ENCODE data around the gene ASPSCR1. TPM values are rescaled to one million over a fixed set of nuclear protein-coding genes. Genes with fewer than 3 reads are reported as not detected.

ASPSCR1 gene
- total RNA-seq, 1 experiment from 2014 or later = 60.4 TPM

GRCh38 chr17:81932333-81932983 lies 45.0 kb upstream of the ASPSCR1 start:
- ChIA-PET POLR2A (interaction anchor here (0.8 to 1.5 kb wide), 3 partner anchors 9 to 113 kb away, joined by 3 to 9 read pairs (median 4); no protein-coding TSS in a partner anchor), CTCF (no interaction called here)
- peaks cover 3% of the 10 kb centered on the region for H3K27me3 Mint-ChIP-seq (ENCODE audit: low read depth)
- DNase-seq (ENCODE audit: low spot score) (no peak), ATAC-seq (no peak)
- H3K36me3 Mint-ChIP-seq = peaks cover 10% of the 10 kb centered on the region; the same call in 1 of the 2 replicates
- no peaks in the 10 kb centered on the region for H3K9me3 Mint-ChIP-seq
- H3K27ac Mint-ChIP-seq = no peak overlapping the region
- TF ChIP-seq CBFB (CRISPR knock-in tag; IDR thresholded peaks at IDR 0.05; ENCODE audit: low read depth) (no peak), RORB (CRISPR knock-in tag; IDR thresholded peaks at IDR 0.05) (no peak), ZNF121 (CRISPR knock-in tag; IDR thresholded peaks at IDR 0.05) (no peak), NFATC4 (CRISPR knock-in tag; IDR thresholded peaks at IDR 0.05) (no peak)
- TF ChIP-seq, protein P1, sequence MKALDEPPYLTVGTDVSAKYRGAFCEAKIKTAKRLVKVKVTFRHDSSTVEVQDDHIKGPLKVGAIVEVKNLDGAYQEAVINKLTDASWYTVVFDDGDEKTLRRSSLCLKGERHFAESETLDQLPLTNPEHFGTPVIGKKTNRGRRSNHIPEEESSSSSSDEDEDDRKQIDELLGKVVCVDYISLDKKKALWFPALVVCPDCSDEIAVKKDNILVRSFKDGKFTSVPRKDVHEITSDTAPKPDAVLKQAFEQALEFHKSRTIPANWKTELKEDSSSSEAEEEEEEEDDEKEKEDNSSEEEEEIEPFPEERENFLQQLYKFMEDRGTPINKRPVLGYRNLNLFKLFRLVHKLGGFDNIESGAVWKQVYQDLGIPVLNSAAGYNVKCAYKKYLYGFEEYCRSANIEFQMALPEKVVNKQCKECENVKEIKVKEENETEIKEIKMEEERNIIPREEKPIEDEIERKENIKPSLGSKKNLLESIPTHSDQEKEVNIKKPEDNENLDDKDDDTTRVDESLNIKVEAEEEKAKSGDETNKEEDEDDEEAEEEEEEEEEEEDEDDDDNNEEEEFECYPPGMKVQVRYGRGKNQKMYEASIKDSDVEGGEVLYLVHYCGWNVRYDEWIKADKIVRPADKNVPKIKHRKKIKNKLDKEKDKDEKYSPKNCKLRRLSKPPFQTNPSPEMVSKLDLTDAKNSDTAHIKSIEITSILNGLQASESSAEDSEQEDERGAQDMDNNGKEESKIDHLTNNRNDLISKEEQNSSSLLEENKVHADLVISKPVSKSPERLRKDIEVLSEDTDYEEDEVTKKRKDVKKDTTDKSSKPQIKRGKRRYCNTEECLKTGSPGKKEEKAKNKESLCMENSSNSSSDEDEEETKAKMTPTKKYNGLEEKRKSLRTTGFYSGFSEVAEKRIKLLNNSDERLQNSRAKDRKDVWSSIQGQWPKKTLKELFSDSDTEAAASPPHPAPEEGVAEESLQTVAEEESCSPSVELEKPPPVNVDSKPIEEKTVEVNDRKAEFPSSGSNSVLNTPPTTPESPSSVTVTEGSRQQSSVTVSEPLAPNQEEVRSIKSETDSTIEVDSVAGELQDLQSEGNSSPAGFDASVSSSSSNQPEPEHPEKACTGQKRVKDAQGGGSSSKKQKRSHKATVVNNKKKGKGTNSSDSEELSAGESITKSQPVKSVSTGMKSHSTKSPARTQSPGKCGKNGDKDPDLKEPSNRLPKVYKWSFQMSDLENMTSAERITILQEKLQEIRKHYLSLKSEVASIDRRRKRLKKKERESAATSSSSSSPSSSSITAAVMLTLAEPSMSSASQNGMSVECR (CRISPR knock-in tag; IDR thresholded peaks at IDR 0.05; ENCODE audit: borderline replicate concordance) = no peak
- peaks cover 10% of the 10 kb centered on the region; the same call in 1 of the 2 replicates for H3K4me1 Mint-ChIP-seq
- H3K4me3 Mint-ChIP-seq = no peak overlapping the region

DNA sequence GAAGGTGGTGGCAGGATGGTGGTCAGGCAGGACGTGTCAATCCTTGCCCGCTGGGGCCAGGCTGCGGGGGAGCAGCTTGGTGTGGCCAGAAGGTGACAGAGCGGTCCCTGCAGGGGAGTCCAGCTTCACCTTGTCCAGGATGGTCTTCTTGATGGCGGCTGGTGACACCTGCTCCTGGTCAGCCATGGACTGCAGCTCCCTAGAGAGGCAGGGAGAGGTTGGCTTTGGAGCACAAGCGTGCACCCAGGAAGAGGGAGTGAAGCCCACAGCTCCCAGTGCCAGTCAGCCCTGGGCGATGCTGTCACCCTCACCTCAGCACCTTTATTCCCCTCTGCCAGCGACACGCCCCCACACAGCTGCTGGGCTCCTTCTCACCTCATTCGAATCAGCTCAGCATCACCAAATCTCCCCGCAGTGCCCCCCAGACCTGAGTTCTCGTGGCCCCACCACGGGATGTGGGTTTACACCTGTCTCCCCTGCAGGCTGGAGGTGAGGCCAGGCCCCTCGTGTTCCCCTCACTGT lies 44.2 kb upstream of the ASPSCR1 start:
- H3K36me3 Mint-ChIP-seq = peaks cover 10% of the 10 kb centered on the region; the same call in 1 of the 2 replicates
- POLR2A ChIA-PET = interaction anchor here (0.8 to 1.5 kb wide), 3 partner anchors 10 to 113 kb away, joined by 3 to 9 read pairs (median 4); no protein-coding TSS in a partner anchor
- peaks cover 15% of the 10 kb centered on the region; the same call in 1 of the 2 replicates for H3K4me1 Mint-ChIP-seq
- DNase-seq (ENCODE audit: low spot score) (no peak), ATAC-seq (no peak)
- H3K9me3 Mint-ChIP-seq = no peaks in the 10 kb centered on the region
- CTCF ChIA-PET = no interaction called here
- no peak overlapping the region for H3K4me3 Mint-ChIP-seq
- H3K27me3 Mint-ChIP-seq (ENCODE audit: low read depth) = peaks cover 8% of the 10 kb centered on the region
- no peak for TF ChIP-seq IRF1 (CRISPR knock-in tag; IDR thresholded peaks at IDR 0.05)
- TF ChIP-seq HMGXB4 (CRISPR knock-in tag; IDR thresholded peaks at IDR 0.05) = peak; percentile 37; the same call in 1 of the 2 replicates
- H3K27ac Mint-ChIP-seq = no peak overlapping the region

GRCh38 chr17:81934098-81934757 lies 43.2 kb upstream of the ASPSCR1 start:
- Mint-ChIP-seq H3K4me3 (no peak overlapping the region), H3K36me3 (peaks cover 10% of the 10 kb centered on the region; the same call in 1 of the 2 replicates), H3K9me3 (no peaks in the 10 kb centered on the region), H3K27ac (no peak overlapping the region), H3K27me3 (ENCODE audit: low read depth) (peaks cover 5% of the 10 kb centered on the region), H3K4me1 (peaks cover 15% of the 10 kb centered on the region; the same call in 1 of the 2 replicates)
- no peak for DNase-seq (ENCODE audit: low spot score)
- CTCF ChIA-PET = interaction anchor here (0.5 to 0.7 kb wide), 2 partner anchors 86 to 136 kb away, joined by 4 to 5 read pairs; no protein-coding TSS in a partner anchor
- POLR2A ChIA-PET = interaction anchor here (0.8 to 1.5 kb wide), 3 partner anchors 11 to 143 kb away, joined by 3 to 9 read pairs (median 4); no protein-coding TSS in a partner anchor
- no peak for ATAC-seq
- TF ChIP-seq ZNF263 (CRISPR knock-in tag; IDR thresholded peaks at IDR 0.05; ENCODE audit: low read depth) = no peak
- TF ChIP-seq ZNF317 (CRISPR knock-in tag; IDR thresholded peaks at IDR 0.05; ENCODE audit: borderline replicate concordance, low read depth) = no peak
- TF ChIP-seq HMGXB4 (CRISPR knock-in tag; IDR thresholded peaks at IDR 0.05) = no peak
- no peak for TF ChIP-seq EMX1 (CRISPR knock-in tag; IDR thresholded peaks at IDR 0.05)
- no peak for TF ChIP-seq AR (CRISPR knock-in tag; IDR thresholded peaks at IDR 0.05)
- TF ChIP-seq ATF1 (CRISPR knock-in tag; IDR thresholded peaks at IDR 0.05) = no peak
- no peak for TF ChIP-seq NFE2L1 (CRISPR knock-in tag; IDR thresholded peaks at IDR 0.05)
- no peak for TF ChIP-seq MXD4 (CRISPR knock-in tag; IDR thresholded peaks at IDR 0.05; ENCODE audit: borderline replicate concordance)
- no peak for TF ChIP-seq ATF6 (CRISPR knock-in tag; IDR thresholded peaks at IDR 0.05)
